ENCODE results near the gene CSTF2T. TPM values are rescaled to one million over a fixed set of nuclear protein-coding genes. Genes with fewer than 3 reads are reported as not detected.

Gene CSTF2T
- total RNA-seq, 4 donors from 2014 or later, result 11.8 to 15.5 (median 13.9) TPM

GRCh38 chr10:51679841-51680240 is 19.6 kb downstream of the CSTF2T start:
- intact Hi-C loops (cut with DNase I; ENCODE audit: low total_unique reads), result no loop called here
- TF ChIP-seq POLR2A (IDR thresholded peaks at IDR 0.05) (no peak), CTCF (IDR thresholded peaks at IDR 0.05) (no peak)
- DNase-seq (ENCODE audit: low spot score in 2 of 2), result no peak
- 78% methylated on average over 6 of the region's 6 CpGs for WGBS, 2 donors
- no peak overlapping the region for H3K4me3 ChIP-seq (ENCODE audit: low read depth, poor library complexity, severe bottlenecking)

DNA sequence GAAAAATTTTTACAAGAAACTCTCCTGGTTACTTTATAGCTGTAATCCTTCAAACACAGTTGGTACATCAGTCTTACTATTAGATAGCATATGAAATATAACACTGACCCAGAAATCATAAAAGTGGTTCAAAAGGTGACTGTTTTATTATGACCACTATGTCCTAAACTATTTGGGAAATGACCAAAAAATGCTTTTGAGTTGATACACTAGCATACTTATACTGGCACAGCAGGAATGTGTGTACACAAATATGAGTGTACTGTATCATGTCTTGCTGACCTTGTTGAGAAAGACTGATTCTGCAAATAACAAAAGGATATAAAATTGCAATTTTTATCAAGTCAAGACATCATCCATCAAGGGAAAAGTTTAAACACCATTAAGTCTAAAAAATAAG is 24.3 kb downstream of the CSTF2T start:
- H3K4me3 ChIP-seq (ENCODE audit: low read depth, poor library complexity, severe bottlenecking), result no peak overlapping the region
- TF ChIP-seq CTCF (IDR thresholded peaks at IDR 0.05), result no peak
- TF ChIP-seq POLR2A (IDR thresholded peaks at IDR 0.05), result no peak
- DNase-seq (ENCODE audit: low spot score in 2 of 2), result no peak
- intact Hi-C loops (cut with DNase I; ENCODE audit: low total_unique reads), result no loop called here

DNA sequence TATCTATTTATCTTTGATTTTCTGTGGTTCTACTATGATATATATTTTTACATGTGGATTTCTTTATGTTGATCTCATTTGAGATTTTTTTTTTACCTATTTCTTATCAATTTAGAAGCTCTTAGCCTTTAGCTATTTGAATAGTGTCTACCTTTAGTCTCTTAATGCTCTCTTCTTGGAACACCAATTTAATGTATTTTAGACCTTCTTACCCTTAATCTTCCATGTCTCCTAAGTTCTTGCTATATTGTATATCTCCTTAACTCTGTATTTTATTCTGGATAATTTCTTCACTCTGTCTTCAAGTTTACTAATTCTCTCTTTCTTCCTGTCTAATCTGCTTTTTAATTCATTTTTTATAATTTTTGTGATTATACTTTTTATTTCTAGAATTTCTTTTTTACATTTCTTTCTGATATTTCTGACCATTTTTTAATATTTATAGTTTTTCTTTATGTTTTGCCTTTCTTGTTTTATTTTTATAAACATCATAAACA is 27.3 kb downstream of the CSTF2T start:
- intact Hi-C loops (cut with DNase I; ENCODE audit: low total_unique reads), result no loop called here
- no peak for TF ChIP-seq CTCF (IDR thresholded peaks at IDR 0.05)
- no peak for TF ChIP-seq POLR2A (IDR thresholded peaks at IDR 0.05)
- DNase-seq (ENCODE audit: low spot score in 2 of 2), result no peak
- no peak overlapping the region for H3K4me3 ChIP-seq (ENCODE audit: low read depth, poor library complexity, severe bottlenecking)

GRCh38 chr10:51669041-51669440 is 30.4 kb downstream of the CSTF2T start:
- no peak overlapping the region for H3K4me3 ChIP-seq (ENCODE audit: low read depth, poor library complexity, severe bottlenecking)
- TF ChIP-seq POLR2A (IDR thresholded peaks at IDR 0.05), result no peak
- no peak for TF ChIP-seq CTCF (IDR thresholded peaks at IDR 0.05)
- intact Hi-C loops (cut with DNase I; ENCODE audit: low total_unique reads), result no loop called here
- WGBS, 2 donors, result 96% methylated on average over 5 of the region's 5 CpGs
- no peak for DNase-seq (ENCODE audit: low spot score in 2 of 2)

DNA sequence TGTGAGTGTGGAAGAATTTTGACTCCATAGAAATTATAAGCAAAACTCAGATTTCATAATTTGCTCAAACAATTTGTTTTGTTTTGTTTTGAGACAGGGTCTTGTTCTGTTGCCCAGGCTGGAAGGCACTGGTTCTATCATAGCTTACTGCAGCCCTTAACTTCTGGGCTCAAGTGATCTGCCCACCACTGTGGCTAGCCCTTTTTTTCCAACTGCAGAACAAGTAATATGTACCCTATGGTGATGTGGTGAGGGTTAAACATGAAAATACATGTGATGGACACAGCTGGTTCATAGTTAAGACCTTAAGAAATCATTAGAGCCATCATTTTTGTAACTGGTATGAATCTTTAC is 31.1 kb downstream of the CSTF2T start:
- TF ChIP-seq CTCF (IDR thresholded peaks at IDR 0.05) (no peak), POLR2A (IDR thresholded peaks at IDR 0.05) (no peak)
- intact Hi-C loops (cut with DNase I; ENCODE audit: low total_unique reads), result no loop called here
- DNase-seq (ENCODE audit: low spot score in 2 of 2), result no peak
- no peak overlapping the region for H3K4me3 ChIP-seq (ENCODE audit: low read depth, poor library complexity, severe bottlenecking)

DNA sequence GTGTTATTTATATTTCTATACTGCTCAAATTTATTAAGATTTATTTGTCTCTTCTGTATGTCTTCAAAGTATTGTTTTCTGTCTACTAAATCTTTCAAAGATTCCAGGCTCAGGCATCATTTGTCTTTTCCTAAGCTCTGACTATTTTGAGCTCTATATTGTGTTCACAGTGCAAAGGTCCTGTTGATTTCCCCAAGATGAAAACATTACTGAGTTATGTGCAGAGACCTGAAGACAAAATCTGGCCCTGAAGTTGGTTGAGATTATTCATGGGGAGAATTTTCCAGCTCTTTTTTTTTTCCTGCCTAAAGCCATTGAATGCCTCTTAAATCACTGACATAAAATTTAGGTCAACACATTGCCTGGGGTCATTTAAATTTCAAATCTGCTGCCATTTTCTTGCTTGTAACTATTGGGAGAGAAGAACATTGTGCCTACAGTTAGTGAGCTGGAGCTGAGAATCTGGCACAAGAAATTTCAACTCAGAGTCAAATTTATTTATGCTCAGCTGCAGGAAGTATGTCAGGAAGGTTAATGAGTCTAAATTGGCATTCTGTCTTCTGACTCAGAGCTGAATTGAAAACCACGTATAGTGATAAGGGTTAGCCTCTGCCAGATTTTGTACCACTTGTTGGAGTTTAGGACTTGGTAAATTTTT is 31.6 kb downstream of the CSTF2T start:
- no peak for DNase-seq (ENCODE audit: low spot score in 2 of 2)
- 3 to 7% methylated on average over 1 of the region's 1 CpG for WGBS, 2 donors
- intact Hi-C loops (cut with DNase I; ENCODE audit: low total_unique reads), result no loop called here
- no peak overlapping the region for H3K4me3 ChIP-seq (ENCODE audit: low read depth, poor library complexity, severe bottlenecking)
- TF ChIP-seq CTCF (IDR thresholded peaks at IDR 0.05) (no peak), POLR2A (IDR thresholded peaks at IDR 0.05) (no peak)
